Ecto neural progenitor cell (in vitro differentiated cells): ENCODE measurements around the gene STK24.
A peak's percentile ranks its signal among the peaks of the same experiment; 100 is the strongest.
"Not testable (repeated sequence)": the region's sequence is repeated elsewhere in the genome, so short reads cannot be mapped to it uniquely, and the experiment has no call there.

Source experiments
- DNase-seq: peaks from one replicate; pipeline ENCODE4 v3.0.0-alpha.2; 2018; ENCODE audit warnings: low spot score

Gene STK24

GRCh38 chr13:98582947-98583346 lies 6.0 kb upstream of the STK24 start:
- no peak for DNase-seq

- DNase-seq = no peak
Measured at GRCh38 chr13:98581971-98582702, 5.2 kb upstream of the STK24 start.

- no peak for DNase-seq
Measured at GRCh38 chr13:98581381-98581780, 4.5 kb upstream of the STK24 start.

- no peak for DNase-seq
Measured at GRCh38 chr13:98580420-98580819, 3.5 kb upstream of the STK24 start.

DNA sequence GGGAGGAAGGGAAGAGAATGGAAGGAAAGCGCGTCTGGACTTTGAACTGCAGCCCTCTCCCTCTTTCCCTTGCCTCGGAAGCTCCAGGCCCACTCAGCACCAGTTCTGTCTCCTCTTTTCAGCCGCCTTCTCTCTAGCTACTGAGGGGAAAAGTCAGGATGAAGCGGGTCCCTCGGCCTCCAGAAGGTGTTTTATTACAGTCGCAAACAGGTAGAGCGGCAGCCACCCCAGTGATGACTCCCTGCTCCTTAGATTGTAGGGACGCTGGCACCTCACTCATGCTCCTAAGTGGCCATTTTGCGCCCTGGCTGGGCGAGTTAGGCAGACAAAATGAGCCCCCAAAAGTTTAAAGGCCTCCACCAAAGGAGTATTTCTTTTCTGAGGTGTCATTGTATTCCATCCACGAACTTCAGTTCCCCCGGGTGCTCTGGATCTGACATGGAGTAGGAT lies 954 bp upstream of the STK24 start:
- no peak for DNase-seq

GRCh38 chr13:98576200-98576945 lies 534 bp downstream of the STK24 start:
- peak; percentile 72 for DNase-seq

DNA sequence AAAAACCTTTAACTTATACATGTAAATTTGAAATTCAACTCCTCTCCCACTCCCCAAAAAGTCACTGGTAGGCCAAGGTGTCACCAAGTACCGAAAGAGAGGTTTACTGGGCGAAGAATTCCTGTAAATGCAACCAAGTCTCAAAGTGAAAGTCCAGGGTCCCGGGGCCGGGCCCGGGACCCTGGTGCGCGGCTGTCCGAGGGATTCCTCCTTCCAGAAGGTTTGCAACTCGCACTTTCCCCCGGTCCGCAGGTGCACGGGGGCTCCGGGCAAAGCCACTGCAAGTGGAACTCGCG lies 1.1 kb downstream of the STK24 start:
- DNase-seq = no peak

- DNase-seq = no peak
Measured at GRCh38 chr13:98575009-98575903, 1.7 kb downstream of the STK24 start.

GRCh38 chr13:98571955-98572662 lies 4.8 kb downstream of the STK24 start:
- no peak for DNase-seq

GRCh38 chr13:98570929-98571372 lies 6.0 kb downstream of the STK24 start:
- DNase-seq = no peak

DNA sequence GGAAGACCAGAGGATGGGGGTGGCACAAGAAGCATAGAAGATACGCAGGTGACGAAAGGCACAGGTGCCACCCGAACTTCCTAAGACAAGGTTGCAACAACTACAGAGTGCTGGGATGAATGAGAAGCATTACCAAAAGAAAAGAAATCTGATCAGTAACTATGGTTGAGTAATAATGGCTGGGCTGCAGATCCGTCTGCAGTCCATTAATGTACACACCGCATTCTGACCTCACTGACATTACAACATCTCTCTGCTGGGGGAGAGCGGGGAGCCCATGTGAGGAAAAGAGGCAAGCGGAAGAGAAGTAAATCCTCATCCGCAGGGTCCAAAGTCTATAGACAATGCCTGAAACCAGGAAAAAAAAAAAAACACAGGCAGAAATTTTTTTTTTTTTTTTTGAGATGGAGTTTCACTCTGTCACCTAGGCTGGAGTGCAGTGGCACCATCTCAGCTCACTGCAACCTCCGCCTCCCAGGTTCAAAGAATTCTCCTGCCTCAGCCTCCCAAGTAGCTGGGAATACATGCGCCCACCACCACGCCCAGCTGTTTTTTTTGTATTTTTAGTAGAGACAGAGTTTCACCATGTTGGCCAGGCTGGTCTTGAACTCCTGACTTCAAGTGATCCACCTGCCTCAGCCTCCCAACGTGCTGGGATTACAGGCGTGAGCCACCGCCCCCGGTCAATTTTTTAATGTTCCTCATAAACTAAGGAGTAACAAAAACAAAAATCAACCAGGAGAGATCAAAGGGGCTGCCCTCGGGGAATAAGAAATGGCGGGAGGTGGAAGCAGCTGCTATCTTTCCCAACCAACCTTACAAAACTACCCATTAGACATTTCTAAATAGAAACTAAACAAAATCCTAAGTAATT lies 7.2 kb downstream of the STK24 start:
- not testable (repeated sequence) for DNase-seq

DNA sequence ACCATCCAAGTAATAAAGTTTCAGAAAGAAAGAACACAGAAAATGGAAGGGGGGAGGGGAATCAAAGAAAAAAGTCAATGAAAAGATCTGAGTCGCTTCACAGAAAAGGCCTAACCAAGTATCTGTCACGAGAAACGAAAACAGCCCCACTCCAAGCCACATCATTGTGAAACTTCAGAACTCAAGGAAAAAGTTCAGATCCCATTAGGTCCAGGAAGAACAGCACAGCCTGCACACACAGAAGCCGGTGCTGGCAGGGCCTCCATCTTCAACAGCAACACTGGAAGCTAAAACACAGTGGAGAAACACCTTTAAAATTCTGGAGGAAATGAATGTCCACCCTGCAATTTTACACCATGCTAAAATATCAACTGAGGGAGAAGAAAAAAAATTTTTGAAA lies 8.0 kb downstream of the STK24 start:
- no peak for DNase-seq

GRCh38 chr13:98567140-98567539 lies 9.8 kb downstream of the STK24 start:
- DNase-seq = no peak

GRCh38 chr13:98565726-98566565 lies 11.0 kb downstream of the STK24 start:
- DNase-seq = no peak

DNA sequence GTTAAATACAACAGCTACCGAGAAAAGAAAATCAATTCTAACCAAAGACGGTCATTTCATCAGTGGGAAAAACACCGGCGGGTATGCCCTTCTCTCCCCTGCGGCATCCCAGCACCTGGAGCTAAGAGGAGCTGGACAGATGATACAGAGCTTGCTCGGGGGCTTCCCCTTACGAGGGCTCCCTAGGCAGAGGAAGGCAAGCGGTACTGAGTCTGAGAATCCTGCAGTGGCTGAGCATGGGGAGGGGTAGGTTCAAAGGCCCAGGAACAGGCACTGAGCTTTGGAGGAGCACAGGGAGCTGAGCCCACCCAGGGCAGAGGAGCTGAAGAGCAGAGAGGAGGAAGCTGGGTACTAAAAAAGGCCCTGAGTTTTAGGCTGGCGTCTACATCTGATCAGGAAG lies 12.7 kb downstream of the STK24 start:
- DNase-seq = no peak

DNA sequence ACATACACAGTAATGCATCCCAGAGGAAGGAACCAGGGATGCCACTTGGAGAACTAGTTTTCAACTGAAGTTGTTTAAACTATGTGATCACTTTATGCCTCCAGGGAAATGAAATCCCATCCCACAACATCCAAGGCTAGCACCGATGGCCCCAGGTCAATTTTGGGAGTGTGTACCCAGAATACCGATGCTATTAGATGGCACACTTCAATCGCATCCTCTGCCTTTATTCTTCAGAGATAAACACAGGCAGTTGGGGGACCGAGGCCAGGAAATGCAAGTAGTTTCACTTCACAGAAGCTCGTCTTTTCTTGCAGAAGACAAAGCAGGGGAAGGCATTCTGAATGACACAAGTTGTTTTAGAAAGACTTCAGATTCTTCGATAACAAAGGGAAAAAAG lies 13.8 kb downstream of the STK24 start:
- no peak for DNase-seq

DNA sequence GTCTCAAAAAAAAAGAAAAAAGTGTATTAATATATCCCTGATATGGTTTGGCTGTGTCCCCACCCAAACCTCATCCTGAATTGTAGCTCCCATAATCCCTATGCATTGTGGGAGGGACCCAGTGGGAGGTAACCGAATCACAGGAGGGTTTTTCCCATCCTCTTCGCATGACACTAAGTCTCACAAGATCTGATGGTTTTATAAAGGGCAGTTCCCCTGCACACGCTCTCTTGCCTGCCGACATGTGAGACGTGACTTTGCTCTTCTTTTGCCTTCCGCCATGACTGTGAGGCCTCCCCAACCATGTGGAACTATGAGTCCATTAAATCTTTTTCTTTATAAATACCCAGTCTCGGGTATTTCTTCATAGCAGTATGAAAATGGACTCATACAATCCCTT lies 17.7 kb downstream of the STK24 start:
- no peak for DNase-seq

DNA sequence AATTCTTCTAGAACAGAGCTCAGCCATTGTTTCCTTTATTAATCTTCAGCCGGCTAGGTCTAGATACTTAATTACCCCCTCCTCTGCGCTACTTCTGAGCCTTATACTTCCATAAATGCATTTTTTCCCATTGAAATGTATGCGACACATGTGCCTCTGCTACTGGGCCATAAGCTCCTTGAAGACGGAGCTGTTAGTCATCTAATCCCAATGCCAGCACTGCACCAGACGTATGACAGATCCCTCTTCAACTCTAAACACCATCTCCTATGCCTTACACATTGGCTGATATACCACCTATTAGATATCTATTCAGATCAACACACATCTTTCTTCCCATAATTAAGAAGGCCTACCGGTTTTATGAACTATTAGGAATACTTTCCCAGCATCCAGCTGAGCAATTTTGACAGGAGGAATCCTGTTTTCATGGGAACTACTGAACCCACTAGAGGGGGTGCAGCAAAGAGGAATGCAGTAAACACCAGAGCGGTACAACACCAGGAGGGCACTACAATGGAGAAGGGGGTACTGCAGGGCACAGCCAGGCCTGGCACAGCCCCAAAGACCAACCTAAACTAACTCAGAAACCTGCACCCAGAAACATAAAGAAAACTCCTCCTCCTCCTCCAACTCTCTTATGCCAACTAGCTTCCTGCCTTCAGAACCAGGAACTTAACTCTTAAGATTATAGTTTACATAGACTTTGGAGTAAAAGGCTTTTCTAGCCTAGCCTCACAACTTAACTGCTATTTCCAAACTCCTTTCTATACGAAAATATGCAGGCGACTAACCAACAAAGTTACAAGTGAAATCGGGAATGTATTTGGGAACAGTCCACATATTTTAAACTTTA lies 18.7 kb downstream of the STK24 start:
- DNase-seq = no peak

GRCh38 chr13:98556968-98557631 lies 19.8 kb downstream of the STK24 start:
- DNase-seq = no peak
